Right renal pelvis (tissue), 4 donors: ENCODE measurements around the gene TRIM4. TPM values are rescaled to one million over a fixed set of nuclear protein-coding genes. Genes with fewer than 3 reads are reported as not detected.
"Not testable (repeated sequence)": the region's sequence is repeated elsewhere in the genome, so short reads cannot be mapped to it uniquely, and the experiment has no call there.

Source experiments
- DNase-seq, 4 donors: peaks; one replicate each; pipeline ENCODE4 v3.0.0-alpha.2; 2013; ENCODE audit warnings: low read depth in 4 of 4, low spot score in 3 of 4, missing footprints in 1 of 4
- polyA plus RNA-seq, 4 donors: library from polyadenylated mRNA; unstranded; fragments of 120-200 nt; gene quantifications; one replicate each; pipeline ENCODE4 v1.2.1, GENCODE V29; 2013; ENCODE audit not compliant: insufficient read length in 4 of 4

The TRIM4 gene, protein sequence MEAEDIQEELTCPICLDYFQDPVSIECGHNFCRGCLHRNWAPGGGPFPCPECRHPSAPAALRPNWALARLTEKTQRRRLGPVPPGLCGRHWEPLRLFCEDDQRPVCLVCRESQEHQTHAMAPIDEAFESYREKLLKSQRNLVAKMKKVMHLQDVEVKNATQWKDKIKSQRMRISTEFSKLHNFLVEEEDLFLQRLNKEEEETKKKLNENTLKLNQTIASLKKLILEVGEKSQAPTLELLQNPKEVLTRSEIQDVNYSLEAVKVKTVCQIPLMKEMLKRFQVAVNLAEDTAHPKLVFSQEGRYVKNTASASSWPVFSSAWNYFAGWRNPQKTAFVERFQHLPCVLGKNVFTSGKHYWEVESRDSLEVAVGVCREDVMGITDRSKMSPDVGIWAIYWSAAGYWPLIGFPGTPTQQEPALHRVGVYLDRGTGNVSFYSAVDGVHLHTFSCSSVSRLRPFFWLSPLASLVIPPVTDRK
- polyA plus RNA-seq: 10 to 100 TPM; 34.8 to 44.8 (median 36.2) TPM

DNA sequence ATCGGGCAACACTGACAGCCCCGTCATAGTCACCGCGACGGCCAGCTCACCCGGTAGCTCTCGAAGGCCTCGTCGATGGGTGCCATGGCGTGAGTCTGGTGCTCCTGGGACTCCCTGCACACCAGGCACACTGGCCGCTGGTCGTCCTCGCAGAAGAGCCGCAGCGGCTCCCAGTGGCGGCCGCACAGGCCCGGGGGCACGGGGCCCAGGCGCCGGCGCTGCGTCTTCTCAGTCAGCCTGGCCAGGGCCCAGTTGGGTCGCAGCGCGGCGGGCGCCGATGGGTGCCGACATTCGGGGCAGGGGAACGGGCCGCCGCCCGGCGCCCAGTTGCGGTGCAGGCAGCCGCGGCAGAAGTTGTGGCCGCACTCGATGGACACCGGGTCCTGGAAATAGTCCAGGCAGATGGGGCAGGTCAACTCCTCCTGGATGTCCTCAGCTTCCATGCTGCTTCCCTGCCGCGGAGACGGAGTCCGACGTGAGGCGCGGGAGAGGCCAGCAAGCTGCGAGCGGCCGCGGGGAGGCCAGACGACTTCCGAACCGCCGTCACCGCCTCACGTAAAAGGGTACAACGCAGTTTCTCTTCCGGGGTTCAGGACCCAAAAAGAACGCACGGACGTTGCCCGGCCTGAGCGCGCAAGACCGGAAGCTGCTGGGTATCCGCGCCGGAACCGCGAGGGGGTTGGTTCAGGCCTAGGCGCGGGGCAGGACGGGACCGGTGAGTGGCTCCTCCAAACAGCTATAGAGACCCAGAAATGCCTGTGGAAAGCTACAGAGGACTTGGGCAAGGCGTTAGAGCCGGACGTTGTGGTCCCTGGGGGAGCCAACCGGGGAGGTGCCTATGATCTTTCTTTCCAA is at the start of gene TRIM4:
TRIM4 (minus strand) TSS at position 572 of the 855 bp plus-strand sequence; CDS start at position 443, 129 bp downstream.
- peak; percentile 58 to 73 (median 68) for DNase-seq

- no peak for DNase-seq
Measured at GRCh38 chr7:99958564-99959227, 39.4 kb upstream of the TRIM4 start.

GRCh38 chr7:99955247-99955646 is 35.9 kb upstream of the TRIM4 start:
- no peak for DNase-seq

- DNase-seq: not testable (repeated sequence)
Measured at GRCh38 chr7:99954643-99955042, 35.3 kb upstream of the TRIM4 start.

DNA sequence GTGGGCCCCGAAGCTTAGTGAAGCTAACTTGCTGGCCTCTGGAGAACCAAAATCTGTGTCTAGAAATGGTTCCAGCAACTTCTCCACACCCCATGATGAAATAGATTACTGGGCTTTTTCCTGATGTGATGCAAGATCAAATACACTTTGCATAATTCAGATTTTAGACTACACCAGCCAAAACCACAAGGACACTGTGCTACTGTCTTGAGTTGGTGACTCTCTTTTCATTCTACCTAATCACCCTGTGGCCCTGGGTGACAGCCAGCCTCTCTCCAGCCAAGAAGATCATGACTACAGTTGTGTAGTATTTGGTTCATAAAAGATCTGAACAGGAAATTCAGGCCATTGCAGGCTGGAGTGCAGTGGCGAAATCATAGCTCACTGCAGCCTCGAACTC is 34.3 kb upstream of the TRIM4 start:
- no peak for DNase-seq

DNA sequence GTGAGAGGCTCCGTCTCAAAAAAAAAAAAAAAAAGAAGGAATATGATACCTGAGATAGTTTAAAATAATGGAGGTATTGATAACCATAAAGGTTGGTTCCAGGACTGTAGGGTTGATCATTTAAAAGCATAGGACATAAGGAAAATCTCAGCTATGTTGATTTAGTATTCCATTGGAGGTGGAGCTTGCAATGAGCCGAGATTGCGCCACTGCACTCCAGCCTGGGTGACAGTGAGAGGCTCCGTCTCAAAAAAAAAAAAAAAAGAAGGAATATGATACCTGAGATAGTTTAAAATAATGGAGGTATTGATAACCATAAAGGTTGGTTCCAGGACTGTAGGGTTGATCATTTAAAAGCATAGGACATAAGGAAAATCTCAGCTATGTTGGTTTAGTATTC is 33.3 kb upstream of the TRIM4 start:
- DNase-seq: not testable (repeated sequence)

GRCh38 chr7:99950819-99951218 is 31.5 kb upstream of the TRIM4 start:
- DNase-seq: not testable (repeated sequence)

DNA sequence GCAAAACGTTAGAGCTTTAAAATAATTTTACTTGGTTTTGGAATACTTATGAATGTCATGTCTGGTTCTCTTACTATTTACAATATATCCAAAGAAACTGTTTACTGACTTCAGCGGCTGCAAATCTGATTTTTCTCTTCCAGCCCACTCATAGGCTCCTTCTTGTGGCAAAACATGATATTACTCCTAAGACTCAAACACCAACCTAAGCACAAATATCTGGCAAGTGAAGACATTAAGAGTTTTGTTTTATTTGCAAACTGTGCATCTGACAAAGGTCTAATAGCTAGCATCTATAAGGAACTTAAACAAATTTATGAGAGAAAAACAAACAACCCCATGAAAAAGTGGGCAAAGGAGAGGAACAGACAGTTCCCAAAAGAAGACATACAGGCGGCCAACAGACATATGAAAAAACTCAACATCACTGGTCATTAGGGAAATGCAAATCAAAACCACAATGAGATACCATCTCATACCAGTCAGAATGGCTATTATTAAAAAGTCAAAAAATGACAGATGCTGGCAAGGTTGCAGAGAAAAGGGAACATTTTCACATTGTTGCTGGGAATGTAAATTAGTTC is 30.4 kb upstream of the TRIM4 start:
- no peak for DNase-seq

- no peak for DNase-seq
Measured at GRCh38 chr7:99947608-99948007, 28.3 kb upstream of the TRIM4 start.

DNA sequence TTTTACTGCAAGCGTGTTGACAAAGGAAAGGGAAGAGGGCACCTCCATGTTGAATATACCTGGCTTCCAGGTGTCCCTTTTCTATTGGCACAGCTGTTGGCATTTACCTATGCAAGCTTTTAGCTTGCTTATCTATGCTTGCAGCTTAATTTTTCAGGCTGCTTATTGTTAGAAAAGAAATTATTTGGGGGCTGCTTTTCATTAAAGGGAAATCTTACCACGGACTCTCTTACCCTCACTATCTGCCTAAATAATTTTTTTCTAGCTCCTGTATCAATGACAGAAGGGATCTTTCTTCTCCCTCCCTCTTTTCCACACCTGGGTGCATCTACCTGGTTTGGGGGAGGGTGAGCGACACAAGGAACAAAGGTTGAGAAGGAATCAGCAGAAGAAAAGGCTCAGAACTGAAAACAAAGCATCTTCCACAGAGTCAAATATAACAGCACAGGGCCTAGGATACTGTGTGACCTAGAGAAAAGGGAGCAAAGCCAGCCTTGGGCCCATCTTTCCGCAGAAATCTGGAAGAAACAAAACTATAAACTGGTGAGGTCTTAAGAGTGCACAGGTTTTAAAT is 25.3 kb upstream of the TRIM4 start:
- DNase-seq: no peak

DNA sequence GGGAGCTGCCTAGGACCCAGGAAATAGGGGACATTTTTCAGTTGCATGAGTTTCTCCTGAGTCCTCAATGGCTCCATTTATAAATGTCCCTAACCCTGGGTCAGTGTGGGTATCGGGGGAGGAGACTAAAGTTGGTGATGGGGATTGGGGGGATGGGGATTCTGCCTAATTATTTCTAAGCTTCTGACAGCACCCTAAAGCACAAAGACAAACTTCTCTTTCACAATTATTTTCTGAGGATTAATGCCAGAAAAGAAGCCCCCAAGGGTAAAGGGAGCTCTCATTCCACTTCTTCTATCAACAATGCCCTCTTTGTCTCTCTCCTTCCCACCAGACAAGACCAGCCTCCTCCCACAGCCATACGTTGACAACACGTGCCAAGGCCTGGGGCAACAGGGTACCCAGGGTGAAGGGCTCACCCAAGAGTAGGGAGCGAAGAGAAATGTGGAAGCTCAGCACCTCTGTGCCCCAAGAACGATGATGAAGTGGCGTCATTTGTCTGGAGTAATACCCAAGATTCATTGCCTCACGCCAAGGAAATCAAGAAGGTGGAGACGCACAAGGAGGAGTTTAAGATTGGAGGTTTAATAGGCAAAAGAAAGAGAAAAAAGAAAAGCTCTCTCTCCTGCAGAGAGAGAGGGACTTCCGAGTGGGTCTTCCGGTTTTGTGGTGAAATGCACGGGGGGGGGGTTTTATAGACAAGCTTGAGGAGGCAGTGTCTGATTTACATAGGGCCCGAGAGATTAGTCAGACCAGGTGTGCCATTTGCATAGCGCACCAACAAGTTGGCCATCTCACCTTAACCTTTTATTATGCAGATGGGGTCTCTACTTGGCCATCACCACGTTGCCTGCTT is 24.5 kb upstream of the TRIM4 start:
- DNase-seq: no peak

GRCh38 chr7:99938296-99938695 is 19.0 kb upstream of the TRIM4 start:
- DNase-seq: no peak

- not testable (repeated sequence) for DNase-seq
Measured at GRCh38 chr7:99935009-99935408, 15.7 kb upstream of the TRIM4 start.

DNA sequence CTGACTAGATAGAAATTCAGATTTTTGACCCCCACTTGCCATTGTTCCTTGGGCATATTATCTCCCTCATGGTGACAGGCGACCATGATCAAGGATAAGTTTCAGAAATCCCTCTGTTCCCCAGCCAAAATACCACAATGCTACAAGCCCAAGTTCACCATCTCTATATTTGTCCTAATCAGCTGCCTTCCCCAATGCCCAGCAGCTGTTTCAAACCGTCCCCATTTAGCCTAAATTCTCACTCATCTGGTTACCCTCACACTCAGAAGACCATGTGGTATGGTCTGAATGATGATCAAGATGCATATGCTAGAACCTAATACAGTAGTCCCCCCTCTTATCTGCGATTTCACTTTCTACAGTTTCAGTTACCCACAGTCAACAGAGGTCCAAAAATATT is 11.0 kb upstream of the TRIM4 start:
- DNase-seq: no peak

GRCh38 chr7:99929730-99930053 is 10.4 kb upstream of the TRIM4 start:
- DNase-seq: no peak

- DNase-seq: no peak
Measured at GRCh38 chr7:99928994-99929729, 9.8 kb upstream of the TRIM4 start, which contains the start of gene GJC3. TSS of gene GJC3 (minus strand) at chr7:99929620. CDS start at chr7:99929620, 0 bp downstream.

DNA sequence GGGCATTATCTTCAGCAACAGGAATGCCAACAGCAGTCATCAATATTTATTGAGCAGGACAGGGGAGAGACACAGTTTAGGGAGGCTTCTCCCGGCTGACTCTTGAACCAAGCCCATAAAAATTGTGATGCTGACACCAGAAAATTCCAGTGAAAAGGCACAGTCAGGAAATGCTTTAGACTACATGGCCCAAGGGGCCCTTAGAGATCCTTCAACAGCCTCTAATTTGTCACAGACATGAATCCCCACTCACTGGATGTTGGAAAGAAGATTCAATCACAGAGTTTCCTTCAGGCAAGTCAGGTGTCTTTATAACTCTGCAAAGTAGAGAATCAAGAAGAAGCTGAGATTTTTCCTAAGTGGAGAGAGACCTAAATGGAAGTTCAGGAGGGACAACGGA is 8.9 kb upstream of the TRIM4 start:
- no peak for DNase-seq

- DNase-seq: no peak
Measured at GRCh38 chr7:99927536-99927935, 8.2 kb upstream of the TRIM4 start.

GRCh38 chr7:99926321-99926720 is 7.0 kb upstream of the TRIM4 start:
- no peak for DNase-seq
